OCI-LY3 (cell line): ENCODE measurements around the gene TMEM106A.

Source experiments
- EZH2phosphoT487 ChIP-seq: fragments of 200-600 bp; shearing (Covaris generic); IDR thresholded peaks from 2 replicates; pipeline ENCODE4 v1.6.1; 2018; ENCODE audit warnings: antibody characterized with exemption, mixed run types, low read depth
- TF ChIP-seq, protein P1 (sequence below): fragments of 200-600, 300-600 bp; sonication (generic); IDR thresholded peaks from 2 replicates; pipeline ENCODE4 v1.5.1; 2014; ENCODE audit warnings: antibody characterized with exemption, low read length, low read depth

DNA sequence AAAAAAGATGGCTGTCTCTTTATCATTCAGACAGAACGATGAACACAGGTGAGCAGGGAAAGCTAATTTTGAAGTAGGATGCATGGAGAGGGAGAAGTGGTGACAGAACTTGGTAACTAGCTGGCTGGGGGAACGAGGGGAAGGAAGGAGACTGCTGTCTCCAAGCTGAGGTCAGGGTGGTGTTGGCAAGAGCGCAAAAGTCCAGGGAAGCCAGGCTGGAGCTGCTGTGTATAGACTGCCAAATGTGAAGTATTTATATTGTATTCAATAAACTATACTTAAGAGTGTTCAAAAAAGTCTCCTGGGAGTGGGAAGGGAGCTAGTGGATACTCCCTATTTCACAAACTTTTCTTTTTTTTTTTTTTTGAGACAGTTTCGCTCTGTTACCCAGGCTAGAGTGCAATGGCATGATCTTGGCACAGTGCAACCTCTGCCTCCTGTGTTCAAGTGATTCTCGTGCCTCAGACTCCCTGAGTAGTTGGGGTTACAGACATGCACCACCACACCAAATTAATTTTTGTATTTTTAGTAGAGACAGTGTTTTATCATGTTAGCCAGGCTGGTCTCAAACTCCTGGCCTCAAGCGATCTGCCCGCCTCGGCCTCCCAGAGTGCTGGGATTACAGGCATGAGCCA, 8.2 kb downstream of the TMEM106A start:
- TF ChIP-seq, protein P1, sequence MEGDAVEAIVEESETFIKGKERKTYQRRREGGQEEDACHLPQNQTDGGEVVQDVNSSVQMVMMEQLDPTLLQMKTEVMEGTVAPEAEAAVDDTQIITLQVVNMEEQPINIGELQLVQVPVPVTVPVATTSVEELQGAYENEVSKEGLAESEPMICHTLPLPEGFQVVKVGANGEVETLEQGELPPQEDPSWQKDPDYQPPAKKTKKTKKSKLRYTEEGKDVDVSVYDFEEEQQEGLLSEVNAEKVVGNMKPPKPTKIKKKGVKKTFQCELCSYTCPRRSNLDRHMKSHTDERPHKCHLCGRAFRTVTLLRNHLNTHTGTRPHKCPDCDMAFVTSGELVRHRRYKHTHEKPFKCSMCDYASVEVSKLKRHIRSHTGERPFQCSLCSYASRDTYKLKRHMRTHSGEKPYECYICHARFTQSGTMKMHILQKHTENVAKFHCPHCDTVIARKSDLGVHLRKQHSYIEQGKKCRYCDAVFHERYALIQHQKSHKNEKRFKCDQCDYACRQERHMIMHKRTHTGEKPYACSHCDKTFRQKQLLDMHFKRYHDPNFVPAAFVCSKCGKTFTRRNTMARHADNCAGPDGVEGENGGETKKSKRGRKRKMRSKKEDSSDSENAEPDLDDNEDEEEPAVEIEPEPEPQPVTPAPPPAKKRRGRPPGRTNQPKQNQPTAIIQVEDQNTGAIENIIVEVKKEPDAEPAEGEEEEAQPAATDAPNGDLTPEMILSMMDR = no peak
- no peak for TF ChIP-seq EZH2phosphoT487
